Amniotic stem cell (primary cell): ENCODE data around the gene DPCD.
"Not testable (repeated sequence)": the region's sequence is repeated elsewhere in the genome, so short reads cannot be mapped to it uniquely, and the experiment has no call there.

ENCODE experiments used
- DNase-seq: peaks from one replicate; lab custom pipeline; 2025; lab: John Stamatoyannopoulos, UW

Gene DPCD

GRCh38 chr10:101619983-101620382 lies 31.9 kb downstream of the DPCD start:
- DNase-seq: no peak

GRCh38 chr10:101623528-101623927 lies 35.4 kb downstream of the DPCD start:
- no peak for DNase-seq

- DNase-seq: no peak
Observed at GRCh38 chr10:101624526-101625102, 36.5 kb downstream of the DPCD start.

GRCh38 chr10:101625821-101626412 lies 37.8 kb downstream of the DPCD start:
- no peak for DNase-seq

GRCh38 chr10:101629837-101630632 lies 41.9 kb downstream of the DPCD start:
- no peak for DNase-seq

- no peak for DNase-seq
Observed at GRCh38 chr10:101630633-101630920, 42.5 kb downstream of the DPCD start.

GRCh38 chr10:101631821-101632475 lies 43.8 kb downstream of the DPCD start:
- no peak for DNase-seq

GRCh38 chr10:101633510-101633909 lies 45.4 kb downstream of the DPCD start:
- not testable (repeated sequence) for DNase-seq

- no peak for DNase-seq
Observed at GRCh38 chr10:101639141-101639900, 51.2 kb downstream of the DPCD start.

GRCh38 chr10:101643546-101643945 lies 55.4 kb downstream of the DPCD start:
- no peak for DNase-seq

- DNase-seq: no peak
Observed at GRCh38 chr10:101644002-101644401, 55.9 kb downstream of the DPCD start.

- DNase-seq: no peak
Observed at GRCh38 chr10:101645659-101646058, 57.5 kb downstream of the DPCD start.

- DNase-seq: no peak
Observed at GRCh38 chr10:101646364-101646763, 58.2 kb downstream of the DPCD start.

GRCh38 chr10:101647255-101647654 lies 59.1 kb downstream of the DPCD start:
- DNase-seq: no peak

GRCh38 chr10:101649525-101650085 lies 61.5 kb downstream of the DPCD start:
- DNase-seq: no peak

GRCh38 chr10:101650863-101651262 lies 62.7 kb downstream of the DPCD start:
- DNase-seq: no peak

GRCh38 chr10:101651336-101651735 lies 63.2 kb downstream of the DPCD start:
- DNase-seq: no peak

- no peak for DNase-seq
Observed at GRCh38 chr10:101653536-101653935, 65.4 kb downstream of the DPCD start.

- no peak for DNase-seq
Observed at GRCh38 chr10:101655570-101655969, 67.4 kb downstream of the DPCD start.

GRCh38 chr10:101656890-101657289 lies 68.8 kb downstream of the DPCD start:
- DNase-seq: no peak

- DNase-seq: no peak
Observed at GRCh38 chr10:101658975-101659374, 70.9 kb downstream of the DPCD start.
